Pulmonary artery endothelial cell (primary cell): Measurements from ENCODE around the gene COMT. TPM values are rescaled to one million over a fixed set of nuclear protein-coding genes. Genes with fewer than 3 reads are reported as not detected.

Experiments
- DNase-seq: peaks from one replicate; pipeline ENCODE4 v3.0.0-alpha.2; 2011; ENCODE audit warnings: low read depth, low spot score
- total RNA-seq: library from RNA; depleted of rRNA; stranded (reverse); fragments of >200 nt; gene quantifications from 2 replicates; pipeline ENCODE4 v1.2.3, GENCODE V29; 2014

Gene COMT
- total RNA-seq, 1 donor from 2014 or later = 254 TPM

GRCh38 chr22:19981961-19982920 is 40.7 kb downstream of the COMT start:
- DNase-seq = no peak

- no peak for DNase-seq
These were observed 41.5 kb downstream of the COMT start for GRCh38 chr22:19982991-19983578.

DNA sequence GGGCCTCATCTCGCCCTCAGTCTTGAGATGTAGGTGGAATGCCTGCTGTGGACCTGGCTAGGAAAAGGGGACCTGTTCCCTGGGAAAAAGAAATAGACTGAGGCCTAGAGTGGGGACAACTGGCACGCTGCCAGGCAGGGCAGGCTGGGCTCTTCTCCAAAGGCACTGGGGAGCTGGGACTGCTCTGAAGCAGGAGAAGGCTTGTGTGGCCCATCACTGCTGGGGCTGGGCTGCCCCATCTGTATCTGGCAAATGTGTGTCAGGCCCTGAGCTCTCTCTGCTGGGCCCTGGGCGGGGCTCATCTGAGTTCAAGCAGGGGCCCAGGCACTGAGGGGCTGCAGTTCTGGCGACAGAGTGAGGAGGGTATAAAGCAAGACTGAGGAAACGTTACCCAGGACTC is 42.2 kb downstream of the COMT start:
- no peak for DNase-seq

DNA sequence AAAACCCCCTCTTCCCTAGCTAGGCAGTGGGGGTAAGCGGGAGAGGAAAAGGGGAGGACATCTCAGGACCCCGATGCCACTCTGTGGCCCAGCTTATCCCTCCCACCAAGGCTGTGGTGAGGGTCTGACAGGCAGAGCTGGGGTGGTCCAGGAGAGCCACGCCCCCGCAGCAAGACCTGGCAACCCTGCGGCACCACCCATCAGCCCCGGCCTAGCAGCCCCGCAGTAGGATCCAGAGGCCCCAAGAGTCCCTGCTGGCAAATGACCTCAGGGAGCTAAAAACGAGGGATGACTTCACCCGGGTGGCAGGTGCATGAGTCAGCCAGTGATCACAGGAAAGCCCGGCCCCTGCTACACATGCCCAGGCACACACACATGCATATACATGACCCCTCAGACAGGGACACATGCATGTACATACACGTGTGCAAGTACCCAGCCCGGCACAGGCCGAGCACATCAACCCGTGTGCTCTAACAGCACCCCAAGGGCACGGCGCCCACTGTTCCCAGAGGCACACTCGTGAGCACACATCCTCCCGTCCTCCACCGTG is 42.7 kb downstream of the COMT start:
- DNase-seq = no peak

- DNase-seq = no peak
These were observed 43.6 kb downstream of the COMT start for GRCh38 chr22:19984851-19985811.

GRCh38 chr22:19986011-19986409 is 44.4 kb downstream of the COMT start:
- DNase-seq = no peak

DNA sequence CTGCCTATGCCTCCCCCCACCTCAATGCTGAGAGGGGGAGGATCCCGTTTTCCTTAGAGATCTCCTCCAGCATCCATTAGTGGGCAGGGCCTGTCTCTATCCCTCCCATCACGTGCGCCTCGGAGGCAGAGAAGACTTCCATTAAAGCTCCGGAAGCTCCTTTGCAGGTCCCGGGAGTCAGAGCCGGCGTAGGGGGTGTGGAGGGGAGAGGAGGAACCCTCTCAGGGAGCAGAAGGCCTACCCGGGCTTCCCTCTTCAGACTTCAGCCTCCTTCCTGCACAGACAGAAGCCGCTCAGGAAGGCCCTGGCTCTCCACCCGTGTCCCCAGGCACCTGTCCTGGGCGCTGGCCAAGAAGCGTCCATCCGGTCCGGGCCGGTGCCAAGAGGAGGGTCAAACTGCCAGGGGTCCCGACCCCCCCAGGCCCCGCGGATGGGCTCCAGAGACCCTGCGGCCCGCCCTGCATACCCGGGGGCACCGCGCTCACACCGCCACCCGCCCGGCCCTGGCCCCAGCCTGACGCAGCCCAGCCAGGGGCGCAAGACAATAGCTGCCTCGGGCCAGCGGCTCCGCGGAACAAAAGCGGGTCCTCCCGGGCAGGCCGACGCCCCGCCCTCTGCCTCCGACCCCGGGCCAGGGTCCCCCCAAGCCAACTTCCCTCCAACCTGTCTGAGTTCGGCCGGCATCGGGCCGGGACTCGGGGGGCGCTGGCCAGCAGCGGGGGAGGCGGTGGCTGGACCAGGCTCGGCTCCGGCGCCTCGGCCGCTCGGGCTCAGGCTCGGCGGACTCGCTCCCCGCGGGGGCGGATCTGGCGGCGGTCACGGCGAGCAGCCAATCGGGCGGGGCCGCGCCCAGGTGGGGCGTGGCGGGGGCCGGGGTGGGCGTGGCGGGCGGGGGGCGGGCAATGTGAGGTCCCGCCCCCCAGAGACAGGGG is 45.1 kb downstream of the COMT start:
- no peak for DNase-seq

DNA sequence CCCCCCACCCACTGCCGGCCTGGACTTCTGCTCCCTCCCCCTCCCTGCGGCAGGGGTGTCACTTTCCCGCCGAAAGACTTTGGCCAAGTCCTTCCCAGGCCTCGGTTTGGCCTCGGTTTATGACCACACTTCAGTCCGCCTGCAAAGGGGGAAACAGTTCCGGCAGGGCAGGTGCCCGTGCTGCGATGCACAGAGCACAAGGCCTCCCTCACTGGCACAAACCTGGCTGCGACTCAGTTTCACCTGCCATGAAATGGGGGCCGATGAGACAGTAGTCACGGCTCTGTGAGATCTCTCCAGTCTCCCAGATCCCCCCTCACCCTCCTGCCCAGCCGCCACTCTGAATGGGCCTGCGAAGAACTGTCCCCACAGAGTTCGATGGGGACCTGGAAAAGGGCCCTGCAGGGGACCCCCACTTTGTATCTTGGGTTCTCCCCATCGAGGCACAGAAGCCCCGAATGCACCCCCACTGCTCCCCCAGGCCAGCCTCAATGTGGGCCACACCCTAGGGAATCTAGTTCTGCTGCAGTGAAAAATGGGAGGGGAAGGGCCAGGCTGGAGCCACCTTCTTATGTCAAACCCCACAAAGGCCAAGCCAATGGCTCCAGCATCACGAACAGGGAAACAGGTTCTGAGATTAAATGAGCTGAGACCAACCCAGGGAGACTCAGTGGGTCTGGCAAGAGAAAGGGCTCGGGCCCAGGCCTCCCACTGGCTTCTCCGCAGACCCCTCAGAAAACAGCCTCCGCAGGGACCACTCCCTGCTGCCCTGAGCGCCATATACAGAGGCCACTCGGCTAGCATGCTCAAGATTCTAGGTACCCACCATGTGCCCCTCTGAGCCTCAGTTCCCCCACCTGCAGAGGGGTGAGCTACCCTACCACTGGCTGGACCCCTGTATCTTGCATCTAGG is 46.1 kb downstream of the COMT start:
- DNase-seq = no peak

GRCh38 chr22:19988331-19988808 is 46.8 kb downstream of the COMT start:
- no peak for DNase-seq

DNA sequence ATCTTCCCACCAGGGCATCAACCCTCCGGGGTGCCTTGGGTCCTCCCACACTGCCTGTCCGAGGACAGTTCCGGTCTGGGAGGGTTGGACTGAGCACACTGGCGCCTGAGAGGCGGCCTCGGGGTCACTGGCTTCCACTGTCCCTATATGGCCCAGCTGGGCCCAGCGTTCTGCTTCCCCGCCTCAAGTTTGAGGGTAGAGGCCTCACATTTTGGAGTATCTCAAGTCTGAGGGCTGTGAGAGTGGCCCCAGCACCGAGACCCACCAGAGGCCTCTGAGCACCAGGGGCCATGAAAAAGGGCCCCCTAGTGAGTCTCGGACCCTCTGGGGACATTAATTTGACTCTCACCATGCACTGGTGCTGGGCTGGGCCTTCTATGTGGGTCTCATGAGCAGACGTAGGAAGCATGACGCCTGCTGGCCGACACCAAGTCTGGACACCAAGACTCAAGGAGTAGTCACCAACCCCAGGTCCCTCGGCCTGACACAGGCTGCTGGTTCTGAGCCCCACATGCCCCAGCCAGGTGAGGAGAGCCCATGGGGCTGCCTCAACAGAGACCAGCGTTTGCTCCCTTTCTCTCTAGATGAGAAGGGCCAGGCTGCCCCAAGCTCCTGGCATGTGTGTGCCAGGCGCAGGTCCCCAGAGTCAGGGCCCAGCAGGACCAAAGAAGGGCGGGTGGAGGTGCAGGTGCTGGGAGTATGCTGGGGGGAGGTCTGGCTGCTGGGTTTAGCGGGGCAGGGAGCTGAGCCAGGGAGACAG is 47.6 kb downstream of the COMT start:
- no peak for DNase-seq

DNA sequence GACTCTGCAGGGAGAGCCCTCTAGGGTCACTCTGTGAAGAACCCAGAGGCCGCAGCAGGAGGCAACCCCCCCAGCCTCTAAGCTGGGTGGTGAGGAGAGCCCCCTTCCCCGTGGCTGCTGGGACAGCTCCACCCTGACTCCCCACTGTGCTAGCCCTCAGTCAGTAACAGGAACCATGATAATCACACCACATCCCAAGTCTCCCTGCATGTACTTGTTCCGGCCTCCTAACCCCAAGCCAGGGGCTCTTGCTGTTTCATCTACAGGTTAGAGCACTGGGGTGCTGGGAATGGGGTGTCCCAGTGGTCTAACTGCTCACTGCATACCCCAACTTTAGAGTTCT is 48.1 kb downstream of the COMT start:
- DNase-seq = no peak

GRCh38 chr22:19990188-19990587 is 48.6 kb downstream of the COMT start:
- no peak for DNase-seq

- DNase-seq = no peak
These were observed 49.2 kb downstream of the COMT start for GRCh38 chr22:19990609-19991394.

- no peak for DNase-seq
These were observed 49.7 kb downstream of the COMT start for GRCh38 chr22:19991395-19991644.

GRCh38 chr22:19991645-19992451 is 50.3 kb downstream of the COMT start:
- no peak for DNase-seq

DNA sequence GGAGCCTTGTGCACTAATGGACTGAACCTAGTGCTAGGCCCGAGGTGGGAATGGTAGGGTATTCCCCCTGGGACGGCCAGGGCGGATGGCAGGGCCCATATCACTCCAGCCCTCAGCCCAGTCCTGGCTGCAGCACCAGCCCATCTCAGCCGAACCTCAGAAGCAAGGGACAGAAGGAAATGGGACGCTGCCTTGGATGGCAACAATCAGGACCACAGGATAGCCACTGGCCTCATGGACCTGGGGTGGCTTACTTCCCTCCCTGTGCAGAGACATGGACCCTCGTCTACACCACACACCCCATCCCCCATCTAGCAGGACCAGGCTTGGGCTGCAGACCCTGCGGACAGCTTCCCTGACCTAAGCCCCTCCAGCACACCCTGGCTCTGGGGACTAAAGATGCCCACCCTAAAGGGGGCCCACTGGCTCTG is 50.9 kb downstream of the COMT start:
- DNase-seq = no peak

DNA sequence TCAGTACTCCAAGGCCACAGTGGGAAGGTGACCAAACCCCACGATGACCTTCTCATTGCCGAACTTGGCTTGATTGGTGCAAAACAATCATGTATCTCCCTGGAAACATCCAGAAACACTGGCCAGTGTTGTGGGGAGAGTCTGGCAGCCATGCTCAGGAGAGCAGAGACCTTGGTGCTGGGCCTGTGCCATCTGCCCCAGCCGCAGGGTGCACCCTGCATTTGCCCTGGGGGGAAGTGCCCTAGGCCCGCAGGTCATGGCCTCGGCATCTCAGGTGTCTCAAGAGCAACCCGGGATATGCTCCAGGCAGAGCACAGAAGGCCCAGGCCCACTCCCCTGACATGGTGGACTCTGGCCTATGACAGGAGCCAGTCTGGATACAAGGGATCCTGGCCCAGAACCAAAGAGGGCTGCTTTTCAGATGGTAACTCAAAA is 51.4 kb downstream of the COMT start:
- no peak for DNase-seq
